ENCODE data around the gene ZNHIT1. TPM values are rescaled to one million over a fixed set of nuclear protein-coding genes. Genes with fewer than 3 reads are reported as not detected.

The ZNHIT1 gene
- total RNA-seq = 10 to 100 TPM; 44.6 to 50.4 TPM
- long read RNA-seq, donor 1, transcript ZNHIT1-201 (5 exons, 1,225 nt) = major isoform, 16 of 18 reads
- long read RNA-seq, donor 1, partial matches to known transcripts = 0 of 18 reads
- long read RNA-seq, donor 1, other reads (novel, unspliced or antisense) = 1 of 18 reads
- long read RNA-seq, donor 2, transcript ZNHIT1-201 (5 exons, 1,225 nt) = major isoform, 36 of 40 reads
- long read RNA-seq, donor 2, partial matches to known transcripts = 2 of 40 reads
- long read RNA-seq, donor 2, other reads (novel, unspliced or antisense) = 1 of 40 reads

GRCh38 chr7:101217388-101218235, at the start of gene ZNHIT1, which contains the start of gene PLOD3:
TSS of gene ZNHIT1 (plus strand) at chr7:101218165. CDS start at chr7:101218196, 31 bp downstream.
TSS of gene PLOD3 (minus strand) at chr7:101217581. CDS start at chr7:101217274, 307 bp downstream.
- intact Hi-C loops (cut with DNase I) = no loop called here

GRCh38 chr7:101168412-101169049, 49.4 kb upstream of the ZNHIT1 start:
- intact Hi-C loops (cut with DNase I) = loop anchor here in 1 of 2 donors (10.0 kb wide), 1 partner anchor 106 kb away; no protein-coding TSS in a partner anchor
- no peak for DNase-seq (ENCODE audit: low spot score)

More at GRCh38 chr7:101217388-101218235, at the start of gene ZNHIT1, which contains the start of gene PLOD3:
- DNase-seq (ENCODE audit: low spot score) = peak; percentile 99

- intact Hi-C loops (cut with DNase I) = loop anchor here in 1 of 2 donors (10.0 kb wide), 1 partner anchor 106 kb away; no protein-coding TSS in a partner anchor
- no peak for DNase-seq (ENCODE audit: low spot score)
Measured at GRCh38 chr7:101169110-101169837, 48.7 kb upstream of the ZNHIT1 start.

GRCh38 chr7:101169838-101170551, 48.0 kb upstream of the ZNHIT1 start:
- DNase-seq (ENCODE audit: low spot score) = peak; percentile 91
- intact Hi-C loops (cut with DNase I) = loop anchor here in 1 of 2 donors (10.0 kb wide), 1 partner anchor 105 kb away; no protein-coding TSS in a partner anchor

GRCh38 chr7:101170617-101171441, 47.1 kb upstream of the ZNHIT1 start:
- no peak for DNase-seq (ENCODE audit: low spot score)
- intact Hi-C loops (cut with DNase I) = no loop called here

GRCh38 chr7:101171442-101171837, 46.5 kb upstream of the ZNHIT1 start:
- intact Hi-C loops (cut with DNase I) = no loop called here
- no peak for DNase-seq (ENCODE audit: low spot score)

GRCh38 chr7:101172005-101172853, 45.7 kb upstream of the ZNHIT1 start:
- intact Hi-C loops (cut with DNase I) = no loop called here
- DNase-seq (ENCODE audit: low spot score) = no peak

- no peak for DNase-seq (ENCODE audit: low spot score)
- intact Hi-C loops (cut with DNase I) = no loop called here
Measured at GRCh38 chr7:101172854-101173751, 44.9 kb upstream of the ZNHIT1 start.

- no peak for DNase-seq (ENCODE audit: low spot score)
- intact Hi-C loops (cut with DNase I) = no loop called here
Measured at GRCh38 chr7:101173752-101174244, 44.2 kb upstream of the ZNHIT1 start.

- intact Hi-C loops (cut with DNase I) = no loop called here
Measured at GRCh38 chr7:101174322-101174854, 43.6 kb upstream of the ZNHIT1 start.

GRCh38 chr7:101175664-101176063, 42.3 kb upstream of the ZNHIT1 start:
- DNase-seq (ENCODE audit: low spot score) = no peak
- intact Hi-C loops (cut with DNase I) = no loop called here

More at GRCh38 chr7:101174322-101174854, 43.6 kb upstream of the ZNHIT1 start:
- no peak for DNase-seq (ENCODE audit: low spot score)

GRCh38 chr7:101177644-101178043, 40.3 kb upstream of the ZNHIT1 start:
- no peak for DNase-seq (ENCODE audit: low spot score)
- intact Hi-C loops (cut with DNase I) = loop anchor here in 1 of 2 donors (1.0 kb wide), 1 partner anchor 110 kb away; no protein-coding TSS in a partner anchor

GRCh38 chr7:101179117-101179516, 38.8 kb upstream of the ZNHIT1 start:
- intact Hi-C loops (cut with DNase I) = no loop called here
- DNase-seq (ENCODE audit: low spot score) = no peak

GRCh38 chr7:101179713-101180112, 38.3 kb upstream of the ZNHIT1 start:
- DNase-seq (ENCODE audit: low spot score) = no peak
- intact Hi-C loops (cut with DNase I) = no loop called here

- no peak for DNase-seq (ENCODE audit: low spot score)
- intact Hi-C loops (cut with DNase I) = no loop called here
Measured at GRCh38 chr7:101180130-101180755, 37.7 kb upstream of the ZNHIT1 start, which contains the start of gene NAT16. TSS of gene NAT16 (minus strand) at chr7:101180293. CDS start at chr7:101174807, 5,486 bp downstream.

Measured in posterior vena cava (tissue), 2 donors.